Cardiac muscle cell (in vitro differentiated cells and primary cell): ENCODE results near the gene COL4A4. TPM values are rescaled to one million over a fixed set of nuclear protein-coding genes. Genes with fewer than 3 reads are reported as not detected.

ENCODE experiments used
- DNase-seq, 2 donors: peaks; one replicate each; pipeline versions ENCODE4 v3.0.0 to v3.0.0-alpha.2; 2010 to 2017; ENCODE audit warnings: low read depth in 1 of 2, low spot score in 1 of 2
- H3K27ac ChIP-seq: fragments of 200-600 bp; sonication (generic); 2 replicates; pipeline ENCODE4 v1.5.1; 2016
- H3K27me3 ChIP-seq: fragments of 200-600 bp; sonication (generic); 2 replicates; pipeline ENCODE4 v1.6.0; 2016; ENCODE audit warnings: control low read depth
- H3K36me3 ChIP-seq: fragments of 200-600 bp; sonication (generic); 2 replicates; pipeline ENCODE4 v1.5.1; 2016; ENCODE audit warnings: control low read depth
- H3K4me1 ChIP-seq: fragments of 200-600 bp; sonication (generic); 2 replicates; pipeline ENCODE4 v1.8.1; 2017; ENCODE audit warnings: low read depth, mild to moderate bottlenecking, mixed run types
- H3K4me3 ChIP-seq: fragments of 200-600 bp; sonication (generic); 2 replicates; pipeline ENCODE4 v1.5.1; 2016; ENCODE audit warnings: mild to moderate bottlenecking
- H3K9me3 ChIP-seq: fragments of 200-600 bp; sonication (generic); 2 replicates; pipeline ENCODE4 v1.5.1; 2017; ENCODE audit warnings: low read depth, mild to moderate bottlenecking, control low read depth
- CTCF ChIP-seq: IDR thresholded peaks from 2 replicates; pipeline ENCODE4 v1.5.1; 2012; ENCODE audit warnings: low read depth, mild to moderate bottlenecking, low read length
- polyA plus RNA-seq: library from polyadenylated mRNA; unstranded; fragments of >200 nt; fragmentation: Nextera tagmentation; extraction: Ambion mirVana; gene quantifications from 2 replicates; pipeline ENCODE4 v1.2.1, GENCODE V29; 2016
- total RNA-seq: library from RNA; depleted of rRNA; stranded (reverse); fragments of >200 nt; gene quantifications from 2 replicates; pipeline ENCODE4 v1.2.3, GENCODE V29; 2016

The COL4A4 gene
- total and polyA plus RNA-seq, 2 experiments from 2014 or later, result 0.07 to 0.15 TPM

- no peak for TF ChIP-seq CTCF
- Histone ChIP-seq H3K36me3 (no peaks in the 10 kb centered on the region), H3K4me3 (no peak overlapping the region)
Observed at GRCh38 chr2:226959418-226959817, 204.6 kb downstream of the COL4A4 start.

GRCh38 chr2:226956659-226957058 lies 207.3 kb downstream of the COL4A4 start:
- TF ChIP-seq CTCF, result no peak
- Histone ChIP-seq H3K27me3 (no peaks in the 10 kb centered on the region), H3K4me3 (no peak overlapping the region), H3K9me3 (no peaks in the 10 kb centered on the region), H3K27ac (no peak overlapping the region), H3K36me3 (no peaks in the 10 kb centered on the region), H3K4me1 (peaks cover 7% of the 10 kb centered on the region)
- no peak for DNase-seq

More at GRCh38 chr2:226959418-226959817, 204.6 kb downstream of the COL4A4 start:
- Histone ChIP-seq H3K9me3 (no peaks in the 10 kb centered on the region), H3K27me3 (no peaks in the 10 kb centered on the region), H3K27ac (no peak overlapping the region), H3K4me1 (peaks cover 7% of the 10 kb centered on the region)
- DNase-seq, result no peak

- no peak for DNase-seq
- no peak for TF ChIP-seq CTCF
- H3K27ac ChIP-seq, result no peak overlapping the region
Observed at GRCh38 chr2:226953826-226954225, 210.2 kb downstream of the COL4A4 start.

GRCh38 chr2:226953206-226953605 lies 210.8 kb downstream of the COL4A4 start:
- Histone ChIP-seq H3K27ac (no peak overlapping the region), H3K9me3 (no peaks in the 10 kb centered on the region), H3K4me1 (peaks cover 7% of the 10 kb centered on the region), H3K4me3 (no peak overlapping the region), H3K27me3 (no peaks in the 10 kb centered on the region), H3K36me3 (no peaks in the 10 kb centered on the region)
- no peak for TF ChIP-seq CTCF
- DNase-seq, result no peak

More at GRCh38 chr2:226953826-226954225, 210.2 kb downstream of the COL4A4 start:
- H3K4me1 ChIP-seq, result peaks cover 7% of the 10 kb centered on the region
- no peaks in the 10 kb centered on the region for H3K27me3 ChIP-seq
- H3K36me3 ChIP-seq, result no peaks in the 10 kb centered on the region
- H3K4me3 ChIP-seq, result no peak overlapping the region
- H3K9me3 ChIP-seq, result no peaks in the 10 kb centered on the region

Other genes with a start within 250 kb of the COL4A4 start
- not detected in 2 replicates for gene COL4A3, start 419 bp upstream of the COL4A4 start, total RNA-seq
- gene COL4A3, start 419 bp upstream of the COL4A4 start, polyA plus RNA-seq, result 0.20 and 0.29 TPM in 2 replicates
- gene MFF, start 161.0 kb upstream of the COL4A4 start, total RNA-seq, result 109 and 144 TPM in 2 replicates
- gene MFF, start 161.0 kb upstream of the COL4A4 start, polyA plus RNA-seq, result 125 and 133 TPM in 2 replicates
- gene TM4SF20, start 215.1 kb upstream of the COL4A4 start, total RNA-seq, result not detected in 2 replicates
- gene TM4SF20, start 215.1 kb upstream of the COL4A4 start, polyA plus RNA-seq, result 0.19 TPM in 1 of 2 replicates, not detected in the other
- gene SCYGR1, start 223.7 kb upstream of the COL4A4 start, total RNA-seq, result not detected in 2 replicates
- gene SCYGR1, start 223.7 kb upstream of the COL4A4 start, polyA plus RNA-seq, result not detected in 2 replicates